Smooth muscle cell (in vitro differentiated cells): ENCODE results near the gene MAPK1. TPM values are rescaled to one million over a fixed set of nuclear protein-coding genes. Genes with fewer than 3 reads are reported as not detected.

Source experiments
- DNase-seq: peaks from one replicate; lab custom pipeline; 2025; ENCODE audit not compliant: unreplicated experiment; lab: John Stamatoyannopoulos, UW
- H2AFZ ChIP-seq: fragments of 200-600 bp; sonication (generic); 2 replicates; pipeline ENCODE4 v1.6.0; 2016; ENCODE audit warnings: antibody characterized with exemption, low read depth, mild to moderate bottlenecking
- H3F3A ChIP-seq: fragments of 200-600 bp; sonication (generic); 2 replicates; pipeline ENCODE4 v1.6.0; 2017; ENCODE audit warnings: antibody characterized with exemption, low read depth
- H3K27ac ChIP-seq: fragments of 200-600 bp; sonication (generic); 2 replicates; pipeline ENCODE4 v1.5.1; 2016; ENCODE audit warnings: low read depth, mild to moderate bottlenecking
- H3K27me3 ChIP-seq: fragments of 200-600 bp; sonication (generic); 2 replicates; pipeline ENCODE4 v1.6.1; 2016; ENCODE audit warnings: low read depth, mild to moderate bottlenecking
- H3K36me3 ChIP-seq: fragments of 200-600 bp; sonication (generic); 2 replicates; pipeline ENCODE4 v1.5.1; 2016; ENCODE audit warnings: low read depth
- H3K4me1 ChIP-seq: fragments of 200-600 bp; sonication (generic); 2 replicates; pipeline ENCODE4 v1.5.1; 2016; ENCODE audit warnings: low read depth
- H3K4me2 ChIP-seq: fragments of 200-600 bp; sonication (generic); 2 replicates; pipeline ENCODE4 v1.6.0; 2016; ENCODE audit warnings: mild to moderate bottlenecking
- H3K4me3 ChIP-seq: fragments of 200-600 bp; sonication (generic); 2 replicates; pipeline ENCODE4 v1.5.1; 2016; ENCODE audit warnings: mild to moderate bottlenecking
- H3K79me2 ChIP-seq: fragments of 200-600 bp; sonication (generic); 2 replicates; pipeline ENCODE4 v1.6.0; 2016; ENCODE audit warnings: low read depth, mild to moderate bottlenecking
- H3K9ac ChIP-seq: fragments of 200-600 bp; sonication (generic); 2 replicates; pipeline ENCODE4 v1.6.0; 2016; ENCODE audit warnings: low read depth
- H3K9me3 ChIP-seq: fragments of 200-600 bp; sonication (generic); replicated peaks from 2 replicates; pipeline ENCODE4 v1.5.1; 2016; ENCODE audit warnings: low read depth
- H4K20me1 ChIP-seq: fragments of 200-600 bp; sonication (generic); 2 replicates; pipeline ENCODE4 v1.6.0; 2016; ENCODE audit warnings: low read depth
- CTCF ChIP-seq: fragments of 200-600 bp; sonication (generic); IDR thresholded peaks from 2 replicates; pipeline ENCODE4 v1.5.1; 2017; ENCODE audit warnings: borderline replicate concordance, mild to moderate bottlenecking, antibody characterized with exemption; ENCODE audit not compliant: insufficient read depth, poor library complexity, severe bottlenecking
- WGBS: methylation state at CpG from one replicate; pipeline ENCODE4 v1.1.7; 2016; ENCODE audit warnings: low lambda C conversion rate; 5-methylcytosine and 5-hydroxymethylcytosine counted together
- polyA plus RNA-seq: library from polyadenylated mRNA; unstranded; fragments of >200 nt; fragmentation: Nextera tagmentation; extraction: Ambion mirVana; gene quantifications from 2 replicates; pipeline ENCODE4 v1.2.1, GENCODE V29; 2016
- total RNA-seq: library from RNA; depleted of rRNA; stranded (reverse); fragments of >200 nt; gene quantifications from 2 replicates; pipeline ENCODE4 v1.2.3, GENCODE V29; 2014

The MAPK1 gene
- total and polyA plus RNA-seq, 2 experiments from 2014 or later, result 57.1 to 62.3 TPM

GRCh38 chr22:21780259-21780658 lies 87.2 kb downstream of the MAPK1 start:
- no peak overlapping the region for H2AFZ ChIP-seq
- H3K4me1 ChIP-seq, result peaks cover 6% of the 10 kb centered on the region
- no peaks in the 10 kb centered on the region for H3F3A ChIP-seq
- no peaks in the 10 kb centered on the region for H3K27me3 ChIP-seq
- TF ChIP-seq CTCF, result no peak
- H3K4me2 ChIP-seq, result no peak overlapping the region
- no peaks in the 10 kb centered on the region for H3K36me3 ChIP-seq
- DNase-seq, result no peak
- no peaks in the 10 kb centered on the region for H3K9me3 ChIP-seq
- H4K20me1 ChIP-seq, result peaks cover 27% of the 10 kb centered on the region
- no peak overlapping the region for H3K9ac ChIP-seq
- no peaks in the 10 kb centered on the region for H3K79me2 ChIP-seq
- no peak overlapping the region for H3K4me3 ChIP-seq
- no peak overlapping the region for H3K27ac ChIP-seq
- WGBS, result 92% methylated on average over 2 of the region's 2 CpGs

GRCh38 chr22:21779444-21779843 lies 88.0 kb downstream of the MAPK1 start:
- no peaks in the 10 kb centered on the region for H3K36me3 ChIP-seq
- peaks cover 33% of the 10 kb centered on the region for H4K20me1 ChIP-seq
- no peaks in the 10 kb centered on the region for H3F3A ChIP-seq
- H3K4me1 ChIP-seq, result peaks cover 6% of the 10 kb centered on the region
- no peak overlapping the region for H3K4me3 ChIP-seq
- no peaks in the 10 kb centered on the region for H3K79me2 ChIP-seq
- H3K9ac ChIP-seq, result no peak overlapping the region
- H2AFZ ChIP-seq, result no peak overlapping the region
- no peaks in the 10 kb centered on the region for H3K27me3 ChIP-seq
- H3K9me3 ChIP-seq, result no peaks in the 10 kb centered on the region
- DNase-seq, result no peak
- TF ChIP-seq CTCF, result no peak
- peak overlapping the region; percentile 45 for H3K27ac ChIP-seq
- H3K4me2 ChIP-seq, result peak overlapping the region; percentile 37
- WGBS, result 100% methylated on average over 2 of the region's 2 CpGs

GRCh38 chr22:21778705-21779363 lies 88.6 kb downstream of the MAPK1 start:
- H3K4me2 ChIP-seq, result peak overlapping the region; percentile 37

More at GRCh38 chr22:21778705-21779363, 88.6 kb downstream of the MAPK1 start:
- Histone ChIP-seq H3K4me1 (peaks cover 6% of the 10 kb centered on the region), H4K20me1 (peaks cover 37% of the 10 kb centered on the region), H3K36me3 (no peaks in the 10 kb centered on the region), H3K27me3 (no peaks in the 10 kb centered on the region), H3K9me3 (no peaks in the 10 kb centered on the region), H3K9ac (no peak overlapping the region), H2AFZ (no peak overlapping the region), H3F3A (no peaks in the 10 kb centered on the region), H3K4me3 (no peak overlapping the region), H3K79me2 (no peaks in the 10 kb centered on the region), H3K27ac (peak overlapping the region; percentile 45)
- no peak for TF ChIP-seq CTCF
- WGBS, result 57% methylated on average over 4 of the region's 4 CpGs
- DNase-seq, result no peak
